ENCODE data around the gene RTL10. TPM values are rescaled to one million over a fixed set of nuclear protein-coding genes. Genes with fewer than 3 reads are reported as not detected.
"Not testable (repeated sequence)": the region's sequence is repeated elsewhere in the genome, so short reads cannot be mapped to it uniquely, and the experiment has no call there.

Gene RTL10
- total and polyA plus RNA-seq, 9 donors, result 7.1 to 54.3 (median 15.3) TPM

- Histone ChIP-seq H3K36me3 (no peaks in the 10 kb centered on the region), H3K9me3 (no peaks in the 10 kb centered on the region), H3K4me1 (ENCODE audit: insufficient read depth) (no peaks in the 10 kb centered on the region), H3K27me3 (no peaks in the 10 kb centered on the region), H3K4me3 (no peak overlapping the region), H3K27ac (no peak overlapping the region)
- intact Hi-C loops (cut with DNase I), result no loop called here
- no peak for DNase-seq
- TF ChIP-seq POLR2A (IDR thresholded peaks at IDR 0.05) (no peak), EP300 (IDR thresholded peaks at IDR 0.05) (no peak)
- TF ChIP-seq, protein P1, sequence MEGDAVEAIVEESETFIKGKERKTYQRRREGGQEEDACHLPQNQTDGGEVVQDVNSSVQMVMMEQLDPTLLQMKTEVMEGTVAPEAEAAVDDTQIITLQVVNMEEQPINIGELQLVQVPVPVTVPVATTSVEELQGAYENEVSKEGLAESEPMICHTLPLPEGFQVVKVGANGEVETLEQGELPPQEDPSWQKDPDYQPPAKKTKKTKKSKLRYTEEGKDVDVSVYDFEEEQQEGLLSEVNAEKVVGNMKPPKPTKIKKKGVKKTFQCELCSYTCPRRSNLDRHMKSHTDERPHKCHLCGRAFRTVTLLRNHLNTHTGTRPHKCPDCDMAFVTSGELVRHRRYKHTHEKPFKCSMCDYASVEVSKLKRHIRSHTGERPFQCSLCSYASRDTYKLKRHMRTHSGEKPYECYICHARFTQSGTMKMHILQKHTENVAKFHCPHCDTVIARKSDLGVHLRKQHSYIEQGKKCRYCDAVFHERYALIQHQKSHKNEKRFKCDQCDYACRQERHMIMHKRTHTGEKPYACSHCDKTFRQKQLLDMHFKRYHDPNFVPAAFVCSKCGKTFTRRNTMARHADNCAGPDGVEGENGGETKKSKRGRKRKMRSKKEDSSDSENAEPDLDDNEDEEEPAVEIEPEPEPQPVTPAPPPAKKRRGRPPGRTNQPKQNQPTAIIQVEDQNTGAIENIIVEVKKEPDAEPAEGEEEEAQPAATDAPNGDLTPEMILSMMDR (IDR thresholded peaks at IDR 0.05), result no peak
Measured at GRCh38 chr22:19836512-19836911, 18.2 kb downstream of the RTL10 start.

- intact Hi-C loops (cut with DNase I), result no loop called here
- no peaks in the 10 kb centered on the region for H3K27me3 ChIP-seq
- TF ChIP-seq, protein P1 (IDR thresholded peaks at IDR 0.05), result no peak
- no peak for TF ChIP-seq POLR2A (IDR thresholded peaks at IDR 0.05)
- no peak for TF ChIP-seq EP300 (IDR thresholded peaks at IDR 0.05)
- no peaks in the 10 kb centered on the region for H3K9me3 ChIP-seq
- no peak for DNase-seq
- H3K4me3 ChIP-seq, result no peak overlapping the region
- H3K4me1 ChIP-seq (ENCODE audit: insufficient read depth), result no peaks in the 10 kb centered on the region
- no peaks in the 10 kb centered on the region for H3K36me3 ChIP-seq
- H3K27ac ChIP-seq, result no peak overlapping the region
Measured at GRCh38 chr22:19834599-19834998, 20.1 kb downstream of the RTL10 start.

DNA sequence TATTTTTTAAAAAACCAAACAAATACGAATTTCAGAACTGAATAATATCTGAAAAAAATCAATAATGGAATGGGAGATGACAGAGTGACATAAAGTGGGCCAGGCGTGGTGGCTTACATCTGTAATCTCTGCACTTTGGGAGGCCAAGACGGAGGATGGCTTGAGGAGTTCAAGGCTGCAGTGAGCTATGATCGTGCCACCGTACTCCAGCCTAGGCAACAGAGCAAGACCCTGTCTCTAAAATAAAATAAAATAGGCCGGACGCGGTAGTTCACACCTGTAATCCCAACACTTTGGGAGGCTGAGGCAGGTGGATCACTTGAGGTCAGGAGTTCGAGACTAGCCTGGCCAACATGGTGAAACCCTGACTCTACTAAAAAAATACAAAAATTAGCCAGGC lies 21.3 kb downstream of the RTL10 start:
- H3K27me3 ChIP-seq; H3K4me1 ChIP-seq (ENCODE audit: insufficient read depth); H3K4me3 ChIP-seq; H3K27ac ChIP-seq; H3K9me3 ChIP-seq; intact Hi-C loops (cut with DNase I); H3K36me3 ChIP-seq; DNase-seq: not testable (repeated sequence)
- WGBS, 3 donors, result 76 to 90% (median 78%) methylated on average over 9 of the region's 9 CpGs

DNA sequence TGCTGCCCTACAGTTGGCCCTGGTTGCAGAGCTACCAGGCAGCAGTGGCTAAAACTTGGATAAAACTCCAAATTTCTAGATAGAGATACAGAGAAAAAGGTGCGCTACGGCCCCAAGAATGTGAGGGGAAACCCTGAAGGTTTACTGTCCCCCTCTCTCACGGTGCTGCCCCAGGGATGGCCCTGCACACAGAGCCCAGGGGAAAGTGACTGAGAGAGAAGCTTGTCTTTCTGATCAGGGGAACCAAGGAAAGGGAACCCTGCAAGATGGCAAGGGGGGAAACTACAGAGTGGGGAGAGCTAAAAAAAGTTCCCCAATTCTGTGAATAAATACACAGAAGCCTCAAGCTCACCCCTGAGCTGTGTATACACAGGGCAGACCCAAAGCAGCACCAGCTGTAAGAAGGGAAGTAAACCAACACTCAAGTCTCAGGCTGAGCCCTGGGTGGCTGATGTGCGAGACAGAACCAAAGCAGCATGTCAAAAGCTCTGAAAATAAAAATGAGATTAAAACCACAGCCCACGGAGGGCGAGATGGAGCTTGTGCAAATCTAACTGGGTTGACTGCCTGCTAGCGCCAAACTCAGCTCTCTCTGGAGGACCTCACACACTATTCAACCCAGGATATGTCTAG lies 22.1 kb downstream of the RTL10 start:
- no peaks in the 10 kb centered on the region for H3K36me3 ChIP-seq
- no peak overlapping the region for H3K4me3 ChIP-seq
- intact Hi-C loops (cut with DNase I), result no loop called here
- no peak for DNase-seq
- TF ChIP-seq, protein P1 (IDR thresholded peaks at IDR 0.05), result no peak
- no peak for TF ChIP-seq EP300 (IDR thresholded peaks at IDR 0.05)
- no peak for TF ChIP-seq POLR2A (IDR thresholded peaks at IDR 0.05)
- H3K27me3 ChIP-seq, result no peaks in the 10 kb centered on the region
- H3K9me3 ChIP-seq, result no peaks in the 10 kb centered on the region
- no peaks in the 10 kb centered on the region for H3K4me1 ChIP-seq (ENCODE audit: insufficient read depth)
- no peak overlapping the region for H3K27ac ChIP-seq
- 55 to 77% (median 61%) methylated on average over 7 of the region's 7 CpGs for WGBS, 3 donors

- H3K27me3 ChIP-seq; H3K4me1 ChIP-seq (ENCODE audit: insufficient read depth); H3K36me3 ChIP-seq; H3K9me3 ChIP-seq; H3K27ac ChIP-seq; intact Hi-C loops (cut with DNase I); H3K4me3 ChIP-seq: not testable (repeated sequence)
- WGBS, 3 donors, result 53 to 85% (median 56%) methylated on average over 3 of the region's 3 CpGs
- DNase-seq, result peak in 1 of 5 donors; percentile 3
Measured at GRCh38 chr22:19831979-19832378, 22.7 kb downstream of the RTL10 start.

Measured in ovary (tissue), 9 donors.